Liver (tissue), 9 donors: ENCODE measurements around the gene WASL. TPM values are rescaled to one million over a fixed set of nuclear protein-coding genes. Genes with fewer than 3 reads are reported as not detected.

Experiments
- DNase-seq: peaks from one replicate; pipeline ENCODE4 v3.0.0-alpha.2; 2017; ENCODE audit warnings: low spot score
- H3K27ac ChIP-seq, 2 donors: one replicate each; pipeline ENCODE4 v1.7.0; 2013; ENCODE audit warnings: inconsistent platforms in 2 of 2, low read length in 2 of 2, control low read depth in 1 of 2, low read depth in 1 of 2, mild to moderate bottlenecking in 1 of 2
- H3K27me3 ChIP-seq, 4 donors: one replicate each; pipeline versions ENCODE4 v1.6.1 to v1.7.0; 2013; ENCODE audit warnings: low read length in 3 of 4, inconsistent platforms in 1 of 4, mild to moderate bottlenecking in 1 of 4, moderate library complexity in 1 of 4; ENCODE audit not compliant: control insufficient read depth in 4 of 4, insufficient read depth in 4 of 4
- H3K36me3 ChIP-seq, 4 donors: one replicate each; pipeline versions ENCODE4 v1.6.1 to v1.7.0; 2013; ENCODE audit warnings: low read length in 3 of 4, mild to moderate bottlenecking in 3 of 4, low read depth in 1 of 4, moderate library complexity in 1 of 4; ENCODE audit not compliant: control insufficient read depth in 4 of 4, insufficient read depth in 3 of 4
- H3K4me1 ChIP-seq, 4 donors: one replicate each; pipeline versions ENCODE4 v1.6.1 to v1.7.0; 2013; ENCODE audit warnings: low read length in 3 of 4, mild to moderate bottlenecking in 3 of 4, moderate library complexity in 1 of 4; ENCODE audit not compliant: control insufficient read depth in 4 of 4, insufficient read depth in 4 of 4
- H3K4me3 ChIP-seq, 3 donors: one replicate each; pipeline versions ENCODE4 v1.6.1 to v1.7.0; 2013; ENCODE audit warnings: low read length in 3 of 3, control low read depth in 1 of 3, low read depth in 1 of 3, mild to moderate bottlenecking in 1 of 3
- H3K9ac ChIP-seq, 2 donors: one replicate each; pipeline ENCODE4 v1.7.0; 2013; ENCODE audit warnings: low read length in 2 of 2, mild to moderate bottlenecking in 2 of 2, moderate library complexity in 2 of 2, control low read depth in 1 of 2, low read depth in 1 of 2
- H3K9me3 ChIP-seq, 4 donors: one replicate each; pipeline versions ENCODE4 v1.6.1 to v1.7.0; 2013; ENCODE audit warnings: low read length in 3 of 4; ENCODE audit not compliant: control insufficient read depth in 4 of 4
- CTCF ChIP-seq: fragments of 150-350 bp; IDR thresholded peaks from 2 replicates; pipeline ENCODE4 v1.5.1; 2017; ENCODE audit warnings: improper control_type of control experiment, low read depth, low read length; ENCODE audit not compliant: missing input control
- EGR1 ChIP-seq, 2 donors: IDR thresholded peaks; 2 replicates each; pipeline ENCODE4 v1.6.1; 2016 to 2018; ENCODE audit warnings: antibody characterized with exemption in 2 of 2, low read depth in 2 of 2
- FOXA1 ChIP-seq: IDR thresholded peaks from 2 replicates; pipeline ENCODE4 v1.6.1; 2016; ENCODE audit warnings: antibody characterized with exemption
- FOXA2 ChIP-seq: IDR thresholded peaks from 2 replicates; pipeline ENCODE4 v1.6.1; 2016; ENCODE audit warnings: antibody characterized with exemption
- GABPA ChIP-seq, 2 donors: IDR thresholded peaks in 1 of 2; conservative IDR thresholded peaks in 1 of 2; 2 replicates each; pipeline ENCODE4 v1.6.1; 2016; ENCODE audit warnings: antibody characterized with exemption in 2 of 2, mild to moderate bottlenecking in 1 of 2, moderate library complexity in 1 of 2
- HNF4A ChIP-seq, 2 donors: conservative IDR thresholded peaks; 2 replicates each; pipeline ENCODE4 v1.6.1; 2016; ENCODE audit warnings: antibody characterized with exemption in 2 of 2, mild to moderate bottlenecking in 2 of 2
- HNF4G ChIP-seq: IDR thresholded peaks from 2 replicates; pipeline ENCODE4 v1.6.1; 2016; ENCODE audit warnings: antibody characterized with exemption
- JUND ChIP-seq, 2 donors: IDR thresholded peaks; 2 replicates each; pipeline ENCODE4 v1.6.1; 2016; ENCODE audit warnings: antibody characterized with exemption in 2 of 2
- MAX ChIP-seq: IDR thresholded peaks from 2 replicates; pipeline ENCODE4 v1.6.1; 2016; ENCODE audit warnings: antibody characterized with exemption
- NR2F2 ChIP-seq: IDR thresholded peaks from 2 replicates; pipeline ENCODE4 v1.6.1; 2016; ENCODE audit warnings: antibody characterized with exemption
- RAD21 ChIP-seq, 2 donors: IDR thresholded peaks; 2 replicates each; pipeline ENCODE4 v1.6.1; 2016; ENCODE audit warnings: antibody characterized with exemption in 2 of 2, mild to moderate bottlenecking in 2 of 2
- REST ChIP-seq: IDR thresholded peaks from 2 replicates; pipeline ENCODE4 v1.6.1; 2016; ENCODE audit warnings: antibody characterized with exemption, mild to moderate bottlenecking
- RXRA ChIP-seq, 2 donors: IDR thresholded peaks; 2 replicates each; pipeline ENCODE4 v1.6.1; 2017 to 2018; ENCODE audit warnings: antibody characterized with exemption in 2 of 2, mild to moderate bottlenecking in 1 of 2
- SP1 ChIP-seq: IDR thresholded peaks from 2 replicates; pipeline ENCODE4 v1.6.1; 2018; ENCODE audit warnings: antibody characterized with exemption, mild to moderate bottlenecking
- TAF1 ChIP-seq: conservative IDR thresholded peaks from 2 replicates; pipeline ENCODE4 v1.6.1; 2016; ENCODE audit warnings: antibody characterized with exemption, mild to moderate bottlenecking
- YY1 ChIP-seq: IDR thresholded peaks from 2 replicates; pipeline ENCODE4 v1.6.1; 2016; ENCODE audit warnings: antibody characterized with exemption, mild to moderate bottlenecking
- WGBS: extraction: QIAGEN DNeasy Blood & Tissue Kit; methylation state at CpG from one replicate; pipeline ENCODE4 v1.1.7; 2013; 5-methylcytosine and 5-hydroxymethylcytosine counted together
- polyA plus RNA-seq, 2 donors: library from polyadenylated mRNA; stranded (reverse) in 1 of 2; unstranded in 1 of 2; fragments of 200-250 nt in 1 of 2; fragments of >200 nt in 1 of 2; fragmentation: Nextera tagmentation in 1 of 2; extraction: Ambion mirVana in 1 of 2; gene quantifications; one replicate each; pipeline versions ENCODE4 v1.2.1 to v1.2.3, GENCODE V29; 2013 to 2015
- total RNA-seq, 2 donors: library from RNA; depleted of rRNA; stranded (reverse); fragments of >200 nt; gene quantifications; one replicate each; pipeline ENCODE4 v1.2.3, GENCODE V29; 2014
- TF ChIP-seq, protein P1 (sequence below): IDR thresholded peaks from 2 replicates; pipeline ENCODE4 v1.6.1; 2016; ENCODE audit warnings: antibody characterized with exemption
- TF ChIP-seq, protein P2 (sequence below): IDR thresholded peaks from 2 replicates; pipeline ENCODE4 v1.6.1; 2016; ENCODE audit warnings: antibody characterized with exemption
- donor health status: healthy.
- donor health status: healthy.
- donor health status: healthy.
- donor health status: healthy.
- donor health status: healthy.

Gene WASL
- total and polyA plus RNA-seq, 4 donors = 12.9 to 20.7 (median 18.1) TPM

- peak overlapping the region; percentile 9 for H3K27ac ChIP-seq
- no peaks in the 10 kb centered on the region for H3K27me3 ChIP-seq
- no peak overlapping the region for H3K9ac ChIP-seq
- DNase-seq = no peak
- peaks cover 0 to 13% (median 9%) of the 10 kb centered on the region in 4 donors for H3K4me1 ChIP-seq
- whole genome bisulfite sequencing = 26% methylated on average over 6 of the region's 6 CpGs
- TF ChIP-seq TAF1 (peak; percentile 38), JUND (IDR thresholded peaks at IDR 0.05) (peak; percentile 37 to 45), SP1 (peak; percentile 74), RXRA (IDR thresholded peaks at IDR 0.05) (peak; percentile 60 to 64), YY1 (peak; percentile 71), NR2F2 (no peak), GABPA (IDR thresholded peaks at IDR 0.05 in 1 of 2, conservative IDR thresholded peaks at IDR 0.05 in 1 of 2) (no peak), HNF4G (peak; percentile 59), FOXA2 (no peak), HNF4A (conservative IDR thresholded peaks at IDR 0.05) (peak; percentile 64 to 88), RAD21 (IDR thresholded peaks at IDR 0.05) (peak in 1 of 2 donors; percentile 3)
- TF ChIP-seq, protein P1, sequence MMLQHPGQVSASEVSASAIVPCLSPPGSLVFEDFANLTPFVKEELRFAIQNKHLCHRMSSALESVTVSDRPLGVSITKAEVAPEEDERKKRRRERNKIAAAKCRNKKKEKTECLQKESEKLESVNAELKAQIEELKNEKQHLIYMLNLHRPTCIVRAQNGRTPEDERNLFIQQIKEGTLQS = peak; percentile 73
- TF ChIP-seq, protein P2, sequence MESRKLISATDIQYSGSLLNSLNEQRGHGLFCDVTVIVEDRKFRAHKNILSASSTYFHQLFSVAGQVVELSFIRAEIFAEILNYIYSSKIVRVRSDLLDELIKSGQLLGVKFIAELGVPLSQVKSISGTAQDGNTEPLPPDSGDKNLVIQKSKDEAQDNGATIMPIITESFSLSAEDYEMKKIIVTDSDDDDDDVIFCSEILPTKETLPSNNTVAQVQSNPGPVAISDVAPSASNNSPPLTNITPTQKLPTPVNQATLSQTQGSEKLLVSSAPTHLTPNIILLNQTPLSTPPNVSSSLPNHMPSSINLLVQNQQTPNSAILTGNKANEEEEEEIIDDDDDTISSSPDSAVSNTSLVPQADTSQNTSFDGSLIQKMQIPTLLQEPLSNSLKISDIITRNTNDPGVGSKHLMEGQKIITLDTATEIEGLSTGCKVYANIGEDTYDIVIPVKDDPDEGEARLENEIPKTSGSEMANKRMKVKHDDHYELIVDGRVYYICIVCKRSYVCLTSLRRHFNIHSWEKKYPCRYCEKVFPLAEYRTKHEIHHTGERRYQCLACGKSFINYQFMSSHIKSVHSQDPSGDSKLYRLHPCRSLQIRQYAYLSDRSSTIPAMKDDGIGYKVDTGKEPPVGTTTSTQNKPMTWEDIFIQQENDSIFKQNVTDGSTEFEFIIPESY = peak; percentile 16
- no peaks in the 10 kb centered on the region for H3K36me3 ChIP-seq
- H3K9me3 ChIP-seq = no peaks in the 10 kb centered on the region
- H3K4me3 ChIP-seq = peak overlapping the region in 1 of 3 donors; percentile 2
Measured at GRCh38 chr7:123643495-123644441, 105.0 kb downstream of the WASL start.

DNA sequence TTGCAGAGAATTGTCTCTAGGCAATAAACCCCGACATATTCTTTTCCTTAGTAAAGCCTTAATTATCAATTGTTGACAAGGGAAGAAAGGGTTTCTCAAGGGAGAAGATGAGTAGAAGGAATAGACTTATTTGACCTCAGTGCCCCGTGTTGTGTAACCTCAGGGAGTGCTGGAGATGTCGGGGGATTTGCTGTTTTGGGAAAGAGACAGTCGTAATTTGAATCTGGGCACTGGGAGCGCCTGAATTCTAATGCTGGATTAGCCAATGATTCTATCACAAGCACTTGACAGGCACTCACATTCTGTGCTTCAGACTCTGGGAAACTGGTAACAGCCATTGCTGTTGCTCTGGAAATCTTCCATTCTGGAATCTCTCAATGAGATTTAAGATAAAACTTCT, 106.9 kb downstream of the WASL start:
- Histone ChIP-seq H3K27ac (no peak overlapping the region), H3K4me1 (peaks cover 0 to 13% (median 9%) of the 10 kb centered on the region in 4 donors), H3K27me3 (no peaks in the 10 kb centered on the region), H3K9ac (no peak overlapping the region), H3K9me3 (no peaks in the 10 kb centered on the region), H3K36me3 (no peaks in the 10 kb centered on the region), H3K4me3 (no peak overlapping the region)
- WGBS = 88% methylated on average over 5 of the region's 5 CpGs
- TF ChIP-seq HNF4G (no peak), EGR1 (IDR thresholded peaks at IDR 0.05; ENCODE audit: low read depth in 2 of 2) (no peak), SP1 (no peak), YY1 (no peak), FOXA2 (no peak), MAX (no peak), CTCF (no peak), REST (no peak), JUND (IDR thresholded peaks at IDR 0.05) (no peak), RXRA (IDR thresholded peaks at IDR 0.05) (no peak), TAF1 (no peak), HNF4A (conservative IDR thresholded peaks at IDR 0.05) (no peak), RAD21 (IDR thresholded peaks at IDR 0.05) (no peak), NR2F2 (no peak), FOXA1 (no peak), GABPA (IDR thresholded peaks at IDR 0.05 in 1 of 2, conservative IDR thresholded peaks at IDR 0.05 in 1 of 2) (no peak)
- TF ChIP-seq, protein P2 = no peak
- TF ChIP-seq, protein P1 = no peak
- no peak for DNase-seq
